ENCODE measurements around the gene SH2D2A.
A peak's percentile ranks its signal among the peaks of the same experiment; 100 is the strongest.

The SH2D2A gene

DNA sequence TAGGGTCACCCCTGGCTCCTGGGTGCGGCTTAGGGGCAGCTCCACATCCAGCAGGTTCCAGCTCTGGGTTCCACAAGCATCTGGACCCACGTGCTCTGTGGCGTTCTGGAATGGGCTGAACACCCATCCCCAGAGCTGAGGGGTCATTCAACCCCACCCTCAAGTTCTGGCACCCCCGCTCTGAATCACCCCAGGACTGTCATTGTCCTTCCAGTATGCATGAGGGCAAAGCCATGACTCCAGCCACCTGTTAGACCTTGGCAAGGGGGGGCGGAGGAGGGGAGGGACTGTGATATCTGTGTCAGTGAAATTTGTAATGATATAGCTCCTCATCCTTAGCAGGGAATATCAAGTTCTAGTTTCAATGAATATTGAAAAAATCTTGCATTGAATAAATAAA, 30.0 kb upstream of the SH2D2A start:
- no peaks in the 10 kb centered on the region for H3K27me3 ChIP-seq (ENCODE audit: insufficient read depth, low read depth, severe bottlenecking)

DNA sequence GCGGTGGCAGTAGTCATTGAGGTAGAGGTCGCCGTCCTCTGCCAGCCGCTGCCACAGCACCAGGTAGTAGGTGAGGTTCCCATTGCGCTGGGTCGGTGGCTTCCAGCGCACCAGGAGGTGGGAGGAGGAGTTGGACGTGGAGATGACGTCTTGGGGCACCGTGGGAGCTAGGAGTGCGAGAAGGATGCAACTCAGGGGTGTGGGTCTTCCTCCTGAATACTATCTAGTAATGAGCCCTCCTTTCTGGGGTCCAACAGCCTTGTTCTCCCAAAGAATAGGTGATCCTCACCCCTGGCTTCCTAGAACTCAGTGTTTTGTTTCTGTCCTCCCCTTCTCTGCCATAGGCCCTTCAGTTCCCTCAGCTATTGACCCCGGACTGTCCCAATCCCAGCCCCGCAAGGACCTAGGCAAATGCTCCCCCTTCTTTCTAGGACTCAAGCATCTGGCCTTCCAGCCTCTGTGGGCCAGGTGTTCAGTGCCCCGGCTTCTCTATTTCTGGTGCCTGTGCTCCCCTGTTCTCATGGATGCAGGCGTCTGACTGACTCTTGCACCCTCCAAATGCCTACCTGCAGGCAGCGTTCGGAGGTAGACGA, 29.4 kb upstream of the SH2D2A start:
- H3K4me3 ChIP-seq (ENCODE audit: low read depth, low read length): no peak overlapping the region
- H3K9me3 ChIP-seq (ENCODE audit: severe bottlenecking): no peaks in the 10 kb centered on the region
- H3K36me3 ChIP-seq: no peaks in the 10 kb centered on the region
- no peaks in the 10 kb centered on the region for H3K27me3 ChIP-seq (ENCODE audit: insufficient read depth, low read depth, severe bottlenecking)
- no peak for DNase-seq
- no peak overlapping the region for H3K27ac ChIP-seq
- TF ChIP-seq, protein P1, sequence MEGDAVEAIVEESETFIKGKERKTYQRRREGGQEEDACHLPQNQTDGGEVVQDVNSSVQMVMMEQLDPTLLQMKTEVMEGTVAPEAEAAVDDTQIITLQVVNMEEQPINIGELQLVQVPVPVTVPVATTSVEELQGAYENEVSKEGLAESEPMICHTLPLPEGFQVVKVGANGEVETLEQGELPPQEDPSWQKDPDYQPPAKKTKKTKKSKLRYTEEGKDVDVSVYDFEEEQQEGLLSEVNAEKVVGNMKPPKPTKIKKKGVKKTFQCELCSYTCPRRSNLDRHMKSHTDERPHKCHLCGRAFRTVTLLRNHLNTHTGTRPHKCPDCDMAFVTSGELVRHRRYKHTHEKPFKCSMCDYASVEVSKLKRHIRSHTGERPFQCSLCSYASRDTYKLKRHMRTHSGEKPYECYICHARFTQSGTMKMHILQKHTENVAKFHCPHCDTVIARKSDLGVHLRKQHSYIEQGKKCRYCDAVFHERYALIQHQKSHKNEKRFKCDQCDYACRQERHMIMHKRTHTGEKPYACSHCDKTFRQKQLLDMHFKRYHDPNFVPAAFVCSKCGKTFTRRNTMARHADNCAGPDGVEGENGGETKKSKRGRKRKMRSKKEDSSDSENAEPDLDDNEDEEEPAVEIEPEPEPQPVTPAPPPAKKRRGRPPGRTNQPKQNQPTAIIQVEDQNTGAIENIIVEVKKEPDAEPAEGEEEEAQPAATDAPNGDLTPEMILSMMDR (IDR thresholded peaks at IDR 0.05; ENCODE audit: low read depth, low read length): no peak

More for the DNA sequence above, 30.0 kb upstream of the SH2D2A start:
- TF ChIP-seq, protein P1 (IDR thresholded peaks at IDR 0.05; ENCODE audit: low read depth, low read length): no peak
- Histone ChIP-seq H3K36me3 (no peaks in the 10 kb centered on the region), H3K4me3 (ENCODE audit: low read depth, low read length) (no peak overlapping the region), H3K27ac (no peak overlapping the region), H3K9me3 (ENCODE audit: severe bottlenecking) (no peaks in the 10 kb centered on the region)
- DNase-seq: no peak

DNA sequence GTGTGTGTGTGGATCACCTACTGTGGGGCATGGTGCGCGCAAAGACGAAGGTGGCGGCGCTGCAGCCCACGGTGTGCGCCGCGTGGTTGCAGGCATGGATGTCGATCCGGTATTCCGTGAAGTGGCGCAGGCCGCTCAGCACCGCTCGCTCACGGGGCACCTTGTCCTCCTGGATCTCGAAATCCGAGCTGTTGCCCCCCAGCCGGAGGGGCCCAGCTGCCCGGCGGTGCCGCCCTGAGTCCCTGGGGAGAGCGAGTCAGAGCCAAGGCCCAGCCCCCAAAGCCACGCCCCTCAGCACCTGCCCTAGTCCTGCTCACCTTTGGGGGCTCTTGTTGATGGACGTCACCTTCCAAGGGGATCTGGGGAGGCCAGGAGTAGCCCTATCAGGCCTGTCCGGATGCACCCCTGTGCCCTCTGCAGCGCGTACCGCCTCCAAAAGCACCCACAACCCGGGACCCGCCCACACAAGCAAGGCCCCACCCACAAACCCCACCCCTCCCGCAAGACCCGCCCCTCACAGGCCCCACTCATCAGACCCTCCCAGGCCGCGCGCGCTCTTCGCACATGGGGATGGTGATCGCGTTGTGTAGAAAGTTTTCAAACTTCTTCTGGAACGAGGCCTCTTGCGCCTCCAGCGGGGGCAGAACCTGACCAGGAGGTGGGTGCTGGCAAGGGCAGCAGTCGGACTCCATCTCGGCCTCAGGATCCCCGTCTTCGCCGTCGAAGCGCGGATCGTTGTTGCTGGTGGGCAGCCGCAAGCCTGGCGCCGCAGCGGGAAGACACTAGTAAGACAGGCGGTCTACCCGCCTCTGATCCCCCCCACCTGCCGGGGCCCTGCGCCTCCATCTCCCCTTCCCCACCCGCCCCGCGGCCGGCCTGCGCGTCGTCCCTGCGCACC, 28.7 kb upstream of the SH2D2A start:
- Histone ChIP-seq H3K36me3 (no peaks in the 10 kb centered on the region), H3K27ac (no peak overlapping the region), H3K9me3 (ENCODE audit: severe bottlenecking) (no peaks in the 10 kb centered on the region), H3K4me3 (ENCODE audit: low read depth, low read length) (no peak overlapping the region), H3K27me3 (ENCODE audit: insufficient read depth, low read depth, severe bottlenecking) (no peaks in the 10 kb centered on the region)
- TF ChIP-seq, protein P1 (IDR thresholded peaks at IDR 0.05; ENCODE audit: low read depth, low read length): no peak
- DNase-seq: no peak

DNA sequence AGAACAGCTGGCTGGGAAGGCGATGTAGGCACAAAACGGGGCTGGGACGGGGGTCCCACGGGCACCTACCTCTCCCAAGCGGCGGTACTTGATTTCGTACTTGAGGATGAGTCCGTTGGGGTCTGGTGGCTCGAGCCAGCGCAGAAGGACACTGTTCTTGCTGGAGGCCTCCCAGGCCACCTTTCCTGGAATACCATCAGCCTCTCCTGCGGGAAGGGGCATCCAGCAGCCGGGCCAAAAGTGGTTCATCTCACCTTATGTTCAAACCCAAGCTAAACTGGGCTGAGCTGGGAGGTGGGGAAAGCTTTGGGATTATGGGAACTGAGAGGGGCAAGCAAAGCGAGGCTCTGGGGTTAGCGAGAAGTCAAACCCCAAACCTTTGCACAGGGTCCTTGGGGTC, 28.0 kb upstream of the SH2D2A start:
- TF ChIP-seq, protein P1 (IDR thresholded peaks at IDR 0.05; ENCODE audit: low read depth, low read length): no peak
- no peak overlapping the region for H3K27ac ChIP-seq
- no peak overlapping the region for H3K4me3 ChIP-seq (ENCODE audit: low read depth, low read length)
- no peak for DNase-seq
- H3K36me3 ChIP-seq: no peaks in the 10 kb centered on the region
- H3K9me3 ChIP-seq (ENCODE audit: severe bottlenecking): no peaks in the 10 kb centered on the region
- no peaks in the 10 kb centered on the region for H3K27me3 ChIP-seq (ENCODE audit: insufficient read depth, low read depth, severe bottlenecking)

DNA sequence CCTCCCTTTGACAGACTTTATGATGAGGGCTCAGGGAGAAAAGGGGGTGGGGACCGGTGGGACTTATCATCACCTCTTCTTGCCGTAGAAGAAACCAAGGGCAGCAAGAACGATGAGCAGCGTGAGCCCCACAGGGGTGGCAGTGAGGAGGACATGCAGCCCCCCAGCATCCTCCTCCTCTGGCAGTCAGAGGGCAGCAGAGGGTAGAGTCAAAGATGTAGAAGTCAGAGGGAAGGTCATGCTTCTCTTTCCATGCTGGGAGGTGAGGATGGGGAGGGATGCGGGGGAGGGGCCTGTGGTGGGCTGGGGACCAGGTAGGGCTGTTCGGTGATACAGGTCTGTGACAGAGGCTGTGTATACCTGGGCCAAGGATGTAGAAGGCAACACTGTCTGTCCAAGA, 27.5 kb upstream of the SH2D2A start:
- no peaks in the 10 kb centered on the region for H3K27me3 ChIP-seq (ENCODE audit: insufficient read depth, low read depth, severe bottlenecking)
- no peak overlapping the region for H3K4me3 ChIP-seq (ENCODE audit: low read depth, low read length)
- H3K27ac ChIP-seq: no peak overlapping the region
- H3K36me3 ChIP-seq: no peaks in the 10 kb centered on the region
- no peaks in the 10 kb centered on the region for H3K9me3 ChIP-seq (ENCODE audit: severe bottlenecking)
- no peak for DNase-seq
- TF ChIP-seq, protein P1 (IDR thresholded peaks at IDR 0.05; ENCODE audit: low read depth, low read length): 0 out of 2 replicates have a peak, but pooled peaks have one; percentile 11

Data from WERI-Rb-1 (cell line).